Suppressor macrophage (primary cell): Measurements from ENCODE around the gene RAE1.

ENCODE experiments used
- DNase-seq, 4 experiments: peaks; one replicate each; pipeline ENCODE4 v3.0.0-alpha.2; 2020 to 2022
- total RNA-seq, 17 experiments: gene quantifications; one replicate each; lab custom pipeline; 2026; ENCODE audit warnings: mixed read lengths in 6 of 17, inconsistent platforms in 3 of 17; lab: John Stamatoyannopoulos, UW

Gene RAE1
- total RNA-seq, result 21.0 to 40.5 (median 32.6) reads per million in 17 experiments

GRCh38 chr20:57351042-57351783 is at the start of gene RAE1:
TSS of gene RAE1 (plus strand) at chr20:57351255. CDS start at chr20:57354039, 2,784 bp downstream.
- DNase-seq, result peak; percentile 93 to 96 (median 96)

- DNase-seq, result no peak
Measured at GRCh38 chr20:57306747-57307146, 44.3 kb upstream of the RAE1 start.

GRCh38 chr20:57308451-57309271 is 42.4 kb upstream of the RAE1 start:
- DNase-seq, result peak in 3 of 4 experiments; percentile 15 to 31 (median 18)

GRCh38 chr20:57309544-57310115 is 41.4 kb upstream of the RAE1 start:
- no peak for DNase-seq

- DNase-seq, result no peak
Measured at GRCh38 chr20:57310821-57311514, 40.1 kb upstream of the RAE1 start.

- no peak for DNase-seq
Measured at GRCh38 chr20:57312138-57312537, 38.9 kb upstream of the RAE1 start.

GRCh38 chr20:57313230-57313629 is 37.8 kb upstream of the RAE1 start:
- DNase-seq, result no peak

- no peak for DNase-seq
Measured at GRCh38 chr20:57313951-57314350, 37.1 kb upstream of the RAE1 start.

- DNase-seq, result no peak
Measured at GRCh38 chr20:57315083-57315975, 35.7 kb upstream of the RAE1 start.

GRCh38 chr20:57315976-57316480 is 35.0 kb upstream of the RAE1 start:
- DNase-seq, result no peak

GRCh38 chr20:57316795-57317201 is 34.3 kb upstream of the RAE1 start:
- no peak for DNase-seq

GRCh38 chr20:57317316-57317788 is 33.7 kb upstream of the RAE1 start:
- DNase-seq, result no peak

GRCh38 chr20:57317789-57318371 is 33.2 kb upstream of the RAE1 start:
- DNase-seq, result no peak

GRCh38 chr20:57319584-57319983 is 31.5 kb upstream of the RAE1 start:
- no peak for DNase-seq

GRCh38 chr20:57320358-57320757 is 30.7 kb upstream of the RAE1 start:
- DNase-seq, result no peak

GRCh38 chr20:57321142-57321541 is 29.9 kb upstream of the RAE1 start:
- no peak for DNase-seq

- no peak for DNase-seq
Measured at GRCh38 chr20:57322476-57322875, 28.6 kb upstream of the RAE1 start.

GRCh38 chr20:57323034-57323433 is 28.0 kb upstream of the RAE1 start:
- no peak for DNase-seq

GRCh38 chr20:57325632-57326356 is 25.3 kb upstream of the RAE1 start:
- no peak for DNase-seq
